ENCODE measurements around the gene LRRC34. TPM values are rescaled to one million over a fixed set of nuclear protein-coding genes. Genes with fewer than 3 reads are reported as not detected.

Gene LRRC34
- total RNA-seq, 8 experiments from 2014 or later, result 2.1 to 7.1 (median 4.3) TPM

DNA sequence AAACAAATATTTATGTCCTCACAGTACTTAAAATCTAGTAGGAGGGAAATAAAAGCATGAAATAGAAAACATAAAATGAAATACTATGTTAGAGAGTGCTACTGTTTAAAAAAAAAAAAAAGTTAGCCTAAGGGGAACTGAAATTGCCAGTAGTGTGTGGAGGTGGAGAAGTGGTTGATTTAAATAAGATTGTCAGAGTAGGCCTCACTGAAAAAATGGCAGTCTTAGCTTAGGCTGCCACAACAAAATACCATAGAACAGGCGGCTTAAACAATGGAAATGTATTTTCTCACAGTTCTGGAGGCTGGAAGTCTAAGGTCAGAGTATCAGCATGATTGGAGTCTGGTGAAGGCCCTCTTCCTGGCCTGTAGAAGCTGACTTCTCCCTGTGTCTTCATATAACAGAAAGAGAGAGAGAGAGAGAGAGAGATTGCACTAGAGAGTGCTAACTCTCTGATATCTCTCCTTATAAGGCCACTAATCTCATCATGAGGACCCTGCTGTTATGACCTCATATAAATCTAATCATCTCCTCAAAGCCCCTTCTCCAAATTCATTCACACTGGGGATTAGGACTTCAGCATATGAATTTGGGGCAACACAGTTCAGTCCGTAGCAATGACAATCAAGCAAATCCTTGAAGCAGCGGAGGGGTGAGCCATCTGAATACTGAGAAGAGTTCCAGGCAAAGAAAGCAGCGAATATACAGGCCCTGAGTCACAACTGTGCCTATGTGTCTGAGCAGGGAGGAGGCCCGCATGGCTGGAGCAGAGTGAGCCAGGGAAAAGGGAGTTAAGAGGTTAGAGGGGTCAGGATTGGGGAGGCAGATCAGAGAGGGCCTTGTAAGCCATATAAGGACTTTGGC is 23.6 kb upstream of the LRRC34 start:
- Histone ChIP-seq H3K4me1 (replicated peaks in 1 of 2) (peaks cover 0 to 4% of the 10 kb centered on the region in 2 donors), H3K4me3 (no peak overlapping the region), H3K27ac (no peak overlapping the region)
- 7 to 100% (median 73%) methylated on average over 1 to 5 of the region's 5 CpGs for WGBS, 10 experiments
- ATAC-seq (replicated peaks in 6 of 8), result peak in 7 of 8 experiments; percentile 16 to 91 (median 54)
- in situ Hi-C loops (cut with MboI; ENCODE audit: low pct_unique_long_range_greater_than_20kb in 2 of 9, low sequenced_read_pairs in 9 of 9, unreplicated experiment in 9 of 9), result no loop called here

DNA sequence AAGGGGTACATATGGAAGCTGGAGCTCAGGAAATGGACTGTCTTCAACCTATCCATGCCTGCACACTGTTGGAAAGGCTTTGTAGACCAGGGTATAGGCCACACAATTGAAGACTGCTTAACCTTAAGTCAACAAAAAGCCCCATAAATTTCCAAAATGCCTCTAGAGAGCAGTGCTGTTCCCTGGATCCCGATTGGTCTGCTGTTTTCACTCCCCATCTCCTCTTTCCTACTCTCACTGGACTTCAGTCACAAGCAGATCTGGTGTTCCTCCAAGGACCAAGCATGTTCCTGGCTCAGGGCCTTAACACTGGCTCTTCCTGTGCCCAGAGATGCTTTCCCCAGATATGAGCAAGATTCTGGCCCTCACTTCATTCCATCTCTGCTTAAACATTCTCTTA is 22.8 kb upstream of the LRRC34 start:
- 60 to 100% methylated on average over 1 of the region's 1 CpG; no CpG with 5 or more reads in 8 of the 10 experiments for WGBS, 10 experiments
- no peak overlapping the region for H3K4me3 ChIP-seq
- peaks cover 0 to 4% of the 10 kb centered on the region in 2 donors for H3K4me1 ChIP-seq (replicated peaks in 1 of 2)
- no peak for ATAC-seq (replicated peaks in 6 of 8)
- in situ Hi-C loops (cut with MboI; ENCODE audit: low pct_unique_long_range_greater_than_20kb in 2 of 9, low sequenced_read_pairs in 9 of 9, unreplicated experiment in 9 of 9), result no loop called here
- no peak overlapping the region for H3K27ac ChIP-seq

DNA sequence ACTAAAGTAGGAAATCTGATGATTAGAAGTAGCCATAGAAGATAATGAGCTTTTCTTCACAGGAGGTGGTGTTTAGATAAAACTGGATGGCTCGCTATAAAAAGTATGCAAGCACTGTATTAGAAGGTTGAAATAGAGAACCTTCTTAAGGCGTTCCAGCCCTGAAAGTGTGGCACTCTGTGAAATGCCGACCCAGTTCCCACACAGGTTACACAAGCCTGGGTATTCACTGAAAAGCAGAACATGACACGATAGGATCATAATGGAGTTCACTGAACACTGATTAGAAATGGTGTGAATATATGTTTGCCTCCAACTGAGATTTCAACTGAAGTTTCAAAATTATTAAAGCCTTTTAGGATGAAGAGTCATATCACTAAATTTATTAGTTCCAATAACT is 15.0 kb upstream of the LRRC34 start:
- ATAC-seq (replicated peaks in 6 of 8), result no peak
- Histone ChIP-seq H3K4me1 (replicated peaks in 1 of 2) (no peaks in the 10 kb centered on the region), H3K27ac (no peak overlapping the region), H3K4me3 (no peak overlapping the region)
- in situ Hi-C loops (cut with MboI; ENCODE audit: low pct_unique_long_range_greater_than_20kb in 2 of 9, low sequenced_read_pairs in 9 of 9, unreplicated experiment in 9 of 9), result no loop called here
- WGBS, 10 experiments, result 49 to 100% (median 84%) methylated on average over 1 to 4 of the region's 4 CpGs; no CpG with 5 or more reads in 1 of the 10 experiments

DNA sequence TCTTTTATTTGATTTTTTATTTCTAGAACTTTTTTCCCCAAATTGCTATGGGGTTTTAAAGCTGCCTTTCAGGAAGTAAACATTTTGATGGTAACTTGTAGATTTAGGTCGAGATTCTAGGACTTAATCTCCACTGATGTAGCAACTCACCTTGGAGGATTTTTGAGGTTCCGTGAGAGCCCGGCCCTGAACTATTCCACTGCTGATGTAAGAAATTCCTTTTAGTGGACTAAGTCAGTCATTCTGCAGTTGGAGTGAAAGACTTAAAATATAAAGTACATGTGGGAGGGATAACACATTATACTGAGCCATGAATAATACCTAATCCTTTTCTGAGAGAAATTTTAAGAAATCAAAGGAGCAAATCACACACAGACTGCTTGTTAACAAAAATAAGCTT is 12.6 kb upstream of the LRRC34 start:
- Histone ChIP-seq H3K27ac (no peak overlapping the region), H3K4me3 (no peak overlapping the region), H3K4me1 (replicated peaks in 1 of 2) (no peaks in the 10 kb centered on the region)
- in situ Hi-C loops (cut with MboI; ENCODE audit: low pct_unique_long_range_greater_than_20kb in 2 of 9, low sequenced_read_pairs in 9 of 9, unreplicated experiment in 9 of 9), result no loop called here
- ATAC-seq (replicated peaks in 6 of 8), result no peak
- 19 to 100% (median 79%) methylated on average over 1 to 3 of the region's 3 CpGs; no CpG with 5 or more reads in 1 of the 10 experiments for WGBS, 10 experiments

DNA sequence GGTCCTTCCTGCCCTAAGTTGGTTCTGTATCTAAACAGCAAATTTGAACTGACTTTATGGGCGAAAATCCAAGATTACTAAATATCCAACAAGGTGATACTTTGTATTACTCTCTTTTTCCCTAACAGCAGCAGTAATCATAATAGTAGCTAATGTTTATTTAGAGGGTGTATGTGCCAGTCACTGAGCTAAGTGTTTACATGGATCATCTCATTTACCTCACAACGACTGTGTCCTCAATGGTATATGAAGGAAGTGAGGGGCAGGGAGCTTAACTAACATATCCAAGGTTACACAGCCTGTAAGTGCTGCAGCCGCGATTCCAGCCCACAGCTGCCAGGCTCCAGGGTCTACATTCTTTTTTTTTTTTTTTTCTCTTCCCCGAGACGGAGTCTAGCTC is 10.3 kb upstream of the LRRC34 start:
- in situ Hi-C loops (cut with MboI; ENCODE audit: low pct_unique_long_range_greater_than_20kb in 2 of 9, low sequenced_read_pairs in 9 of 9, unreplicated experiment in 9 of 9), result no loop called here
- no peak for ATAC-seq (replicated peaks in 6 of 8)
- Histone ChIP-seq H3K4me1 (replicated peaks in 1 of 2) (peaks cover 0 to 4% of the 10 kb centered on the region in 2 donors), H3K27ac (no peak overlapping the region), H3K4me3 (no peak overlapping the region)
- 48 to 100% (median 80%) methylated on average over 1 to 4 of the region's 6 CpGs; no CpG with 5 or more reads in 1 of the 10 experiments for WGBS, 10 experiments

DNA sequence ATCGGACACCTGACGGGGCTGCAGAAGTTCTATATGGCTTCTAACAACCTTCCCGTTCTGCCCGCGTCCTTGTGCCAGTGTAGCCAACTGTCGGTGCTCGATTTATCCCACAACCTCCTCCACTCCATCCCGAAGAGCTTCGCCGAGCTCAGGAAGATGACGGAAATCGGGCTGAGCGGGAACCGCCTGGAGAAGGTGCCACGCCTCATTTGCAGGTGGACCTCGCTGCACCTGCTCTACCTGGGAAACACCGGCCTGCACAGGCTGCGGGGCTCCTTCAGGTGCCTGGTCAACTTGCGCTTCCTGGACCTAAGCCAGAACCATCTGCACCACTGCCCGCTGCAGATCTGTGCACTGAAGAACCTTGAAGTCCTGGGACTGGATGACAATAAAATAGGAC is 9.8 kb upstream of the LRRC34 start:
- no peak for ATAC-seq (replicated peaks in 6 of 8)
- in situ Hi-C loops (cut with MboI; ENCODE audit: low pct_unique_long_range_greater_than_20kb in 2 of 9, low sequenced_read_pairs in 9 of 9, unreplicated experiment in 9 of 9), result no loop called here
- 81 to 100% (median 100%) methylated on average over 1 to 14 of the region's 20 CpGs; no CpG with 5 or more reads in 2 of the 10 experiments for WGBS, 10 experiments
- peaks cover 0 to 4% of the 10 kb centered on the region in 2 donors for H3K4me1 ChIP-seq (replicated peaks in 1 of 2)
- H3K4me3 ChIP-seq, result no peak overlapping the region
- H3K27ac ChIP-seq, result no peak overlapping the region

DNA sequence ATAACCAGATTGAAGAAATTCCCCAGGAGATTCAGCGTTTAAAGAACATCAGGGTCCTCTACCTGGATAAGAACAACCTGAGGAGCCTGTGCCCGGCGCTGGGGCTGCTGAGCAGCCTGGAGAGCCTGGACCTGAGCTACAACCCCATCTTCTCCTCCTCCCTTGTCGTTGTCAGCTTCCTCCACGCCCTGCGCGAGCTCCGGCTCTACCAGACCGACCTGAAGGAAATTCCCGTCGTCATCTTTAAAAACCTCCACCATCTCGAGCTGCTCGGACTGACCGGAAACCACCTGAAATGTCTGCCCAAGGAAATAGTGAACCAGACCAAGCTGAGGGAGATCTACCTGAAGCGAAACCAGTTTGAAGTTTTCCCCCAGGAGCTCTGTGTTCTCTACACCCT is 9.4 kb upstream of the LRRC34 start:
- WGBS, 10 experiments, result 50 to 100% (median 95%) methylated on average over 1 to 11 of the region's 15 CpGs; no CpG with 5 or more reads in 1 of the 10 experiments
- H3K4me1 ChIP-seq (replicated peaks in 1 of 2), result peaks cover 0 to 4% of the 10 kb centered on the region in 2 donors
- in situ Hi-C loops (cut with MboI; ENCODE audit: low pct_unique_long_range_greater_than_20kb in 2 of 9, low sequenced_read_pairs in 9 of 9, unreplicated experiment in 9 of 9), result no loop called here
- no peak overlapping the region for H3K27ac ChIP-seq
- H3K4me3 ChIP-seq, result no peak overlapping the region
- ATAC-seq (replicated peaks in 6 of 8), result no peak

DNA sequence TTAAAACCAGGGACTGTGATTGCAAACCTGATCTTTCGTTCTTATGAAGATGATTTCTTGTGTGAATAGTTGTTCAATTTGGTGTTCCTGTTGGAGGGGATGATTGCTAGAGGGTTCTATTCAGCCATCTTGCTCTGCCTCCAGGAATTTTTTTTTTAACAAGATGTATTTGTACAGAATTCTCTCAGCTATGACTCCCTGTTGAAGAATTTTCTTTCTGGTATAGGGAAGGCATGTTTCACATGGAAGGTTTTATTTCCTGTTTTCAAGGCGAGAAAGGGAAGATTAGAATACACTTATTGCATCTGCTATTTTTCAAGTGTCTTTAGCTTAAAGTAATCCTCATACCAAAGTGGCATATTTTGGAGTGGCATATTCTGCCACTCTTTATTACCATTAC is 5.6 kb upstream of the LRRC34 start:
- 60 to 100% (median 80%) methylated on average over 1 to 2 of the region's 2 CpGs; no CpG with 5 or more reads in 1 of the 10 experiments for WGBS, 10 experiments
- no peak for ATAC-seq (replicated peaks in 6 of 8)
- peaks cover 0 to 4% of the 10 kb centered on the region in 2 donors for H3K4me1 ChIP-seq (replicated peaks in 1 of 2)

DNA sequence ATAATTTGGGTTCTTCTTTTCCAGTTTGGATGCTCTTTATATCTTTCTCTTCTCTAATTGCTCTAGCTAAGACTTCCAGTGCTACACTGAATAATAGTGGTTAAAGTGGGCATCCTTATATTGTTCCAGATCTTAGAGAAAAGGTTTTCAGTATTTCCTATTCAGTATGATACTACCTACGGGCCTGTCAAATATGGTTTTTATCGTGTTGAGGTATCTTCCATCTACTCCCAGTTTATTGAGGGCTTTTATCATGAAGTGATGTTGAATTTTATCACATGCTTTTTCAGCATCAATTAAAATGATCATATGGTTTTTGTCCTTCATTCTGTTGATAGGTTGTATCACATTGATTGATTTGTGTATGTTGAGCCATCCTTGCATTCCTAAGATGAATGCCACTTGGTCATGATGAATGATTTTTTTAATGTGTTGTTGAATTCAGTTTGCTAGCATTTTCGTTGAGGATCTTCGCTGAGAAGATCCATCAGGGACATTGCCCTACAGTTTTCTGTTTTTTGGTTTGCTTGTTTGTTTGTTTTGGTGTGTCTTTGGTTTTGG is 3.0 kb upstream of the LRRC34 start:
- Histone ChIP-seq H3K4me1 (replicated peaks in 1 of 2) (peaks cover 0 to 4% of the 10 kb centered on the region in 2 donors), H3K4me3 (no peak overlapping the region), H3K27ac (no peak overlapping the region)
- in situ Hi-C loops (cut with MboI; ENCODE audit: low pct_unique_long_range_greater_than_20kb in 2 of 9, low sequenced_read_pairs in 9 of 9, unreplicated experiment in 9 of 9), result no loop called here
- ATAC-seq (replicated peaks in 6 of 8), result no peak
- WGBS, 10 experiments, result 51 to 100% (median 83%) methylated on average over 3 to 4 of the region's 4 CpGs; no CpG with 5 or more reads in 2 of the 10 experiments

More for the DNA sequence above, 5.6 kb upstream of the LRRC34 start:
- in situ Hi-C loops (cut with MboI; ENCODE audit: low pct_unique_long_range_greater_than_20kb in 2 of 9, low sequenced_read_pairs in 9 of 9, unreplicated experiment in 9 of 9), result no loop called here
- Histone ChIP-seq H3K4me3 (no peak overlapping the region), H3K27ac (no peak overlapping the region)

DNA sequence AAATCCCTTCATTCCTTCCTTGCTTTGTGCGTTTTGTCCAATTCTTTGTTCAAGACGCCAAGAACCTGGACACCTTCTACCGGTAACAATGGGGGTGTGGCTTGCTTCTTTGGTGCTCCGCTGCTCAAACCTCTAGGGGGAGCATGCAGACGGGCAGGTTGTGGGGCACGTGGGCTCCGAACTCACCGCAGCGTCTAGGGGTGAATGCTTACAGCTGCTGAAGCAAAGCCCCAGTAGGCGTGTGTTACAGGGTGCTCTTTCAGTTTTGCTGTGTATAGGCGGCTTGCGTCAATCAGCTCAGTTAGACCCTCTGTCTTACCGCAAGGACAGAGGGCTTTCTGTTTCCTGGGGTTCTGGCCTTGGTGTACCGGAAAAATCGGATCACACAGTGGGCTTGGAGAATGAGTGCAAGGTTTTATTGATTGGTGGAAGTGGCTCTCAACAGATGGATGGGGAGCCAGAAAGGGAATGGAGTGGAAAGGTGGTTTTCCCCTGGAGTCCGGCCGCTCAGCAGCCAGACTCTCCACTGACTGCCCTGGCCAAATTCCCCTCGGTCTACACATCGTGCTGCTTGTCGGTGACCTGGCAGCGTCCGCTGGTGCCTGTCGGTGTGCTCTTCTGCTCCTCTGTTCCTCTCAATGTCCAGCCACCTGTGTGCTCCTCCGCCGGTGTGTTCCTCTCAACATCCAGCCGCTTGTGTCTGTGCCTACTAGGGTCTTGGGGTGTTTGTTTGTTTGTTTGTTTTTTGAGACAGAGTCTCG is 1.2 kb upstream of the LRRC34 start:
- 0 to 100% (median 84%) methylated on average over 1 to 11 of the region's 27 CpGs; no CpG with 5 or more reads in 3 of the 10 experiments for WGBS, 10 experiments
- ATAC-seq (replicated peaks in 6 of 8), result no peak
- in situ Hi-C loops (cut with MboI; ENCODE audit: low pct_unique_long_range_greater_than_20kb in 2 of 9, low sequenced_read_pairs in 9 of 9, unreplicated experiment in 9 of 9), result no loop called here
- Histone ChIP-seq H3K4me1 (replicated peaks in 1 of 2) (no peaks in the 10 kb centered on the region), H3K27ac (no peak overlapping the region), H3K4me3 (no peak overlapping the region)

DNA sequence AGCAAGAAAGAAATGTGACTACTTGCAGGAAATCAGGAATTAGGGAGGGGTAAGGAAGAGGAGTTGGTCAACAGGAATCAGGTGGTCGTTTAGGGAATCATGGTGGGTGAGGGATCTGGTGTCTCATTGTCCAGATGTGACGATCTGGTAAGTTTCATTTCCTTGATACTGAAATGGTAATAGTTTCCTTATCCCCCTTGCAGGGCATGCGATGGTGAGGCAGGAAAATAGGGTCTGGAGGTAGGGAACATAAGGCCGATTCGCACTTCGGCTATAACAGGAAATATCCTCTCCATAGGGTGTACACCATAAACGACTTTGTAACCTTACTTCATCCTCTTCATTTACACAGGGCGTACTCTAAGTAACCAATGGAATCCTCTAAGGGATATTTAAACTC is 574 bp upstream of the LRRC34 start:
- no peak for ATAC-seq (replicated peaks in 6 of 8)
- in situ Hi-C loops (cut with MboI; ENCODE audit: low pct_unique_long_range_greater_than_20kb in 2 of 9, low sequenced_read_pairs in 9 of 9, unreplicated experiment in 9 of 9), result no loop called here
- 6 to 100% (median 74%) methylated on average over 1 to 8 of the region's 8 CpGs; no CpG with 5 or more reads in 2 of the 10 experiments for WGBS, 10 experiments
- H3K27ac ChIP-seq, result no peak overlapping the region
- H3K4me1 ChIP-seq (replicated peaks in 1 of 2), result no peaks in the 10 kb centered on the region
- no peak overlapping the region for H3K4me3 ChIP-seq

DNA sequence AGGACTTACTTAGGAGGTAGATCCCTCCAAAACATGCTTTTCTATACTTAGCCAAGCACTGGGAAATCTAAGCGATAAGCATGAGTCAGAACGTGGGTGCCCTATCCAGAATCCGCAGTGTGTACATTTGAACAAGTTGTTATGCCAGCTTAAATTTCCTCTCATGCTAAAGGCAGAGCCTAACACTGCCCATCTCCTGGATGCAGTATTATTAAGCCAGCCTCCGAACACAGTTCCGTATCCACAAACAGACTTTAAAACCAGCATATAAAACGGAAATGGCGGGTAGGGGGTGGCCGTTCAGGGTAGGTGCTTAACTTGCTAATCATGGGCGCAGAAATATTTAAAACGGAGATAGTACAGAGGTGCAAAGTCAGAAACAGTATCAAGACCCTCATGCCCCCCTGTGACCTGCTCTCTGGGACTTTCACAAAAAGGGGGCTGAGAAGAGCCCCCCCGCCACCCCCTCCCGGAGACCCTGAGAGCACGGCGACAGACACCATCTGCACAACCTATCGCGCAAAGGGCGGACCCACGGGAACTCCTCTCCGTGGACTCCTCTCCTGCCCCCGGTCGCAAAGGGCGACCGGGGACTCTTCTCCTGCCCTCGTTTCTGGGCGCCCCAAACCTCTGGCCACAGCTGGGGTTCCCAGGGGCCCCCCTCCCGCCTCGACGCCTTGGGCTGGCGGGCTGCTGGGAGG is 923 bp downstream of the LRRC34 start:
- peak in 7 of 8 experiments; percentile 32 to 53 (median 40) for ATAC-seq (replicated peaks in 6 of 8)
- H3K27ac ChIP-seq, result no peak overlapping the region

More for the DNA sequence above, 923 bp downstream of the LRRC34 start:
- Histone ChIP-seq H3K4me1 (replicated peaks in 1 of 2) (no peaks in the 10 kb centered on the region), H3K4me3 (peak overlapping the region in 3 of 5 donors; percentile 27 to 36 (median 33))
- in situ Hi-C loops (cut with MboI; ENCODE audit: low pct_unique_long_range_greater_than_20kb in 2 of 9, low sequenced_read_pairs in 9 of 9, unreplicated experiment in 9 of 9), result no loop called here
- 0 to 73% (median 18%) methylated on average over 2 to 8 of the region's 29 CpGs; no CpG with 5 or more reads in 4 of the 10 experiments for WGBS, 10 experiments

Measured in motor neuron (in vitro differentiated cells).